HCT116 (cell line): ENCODE measurements around the gene CST1. TPM values are rescaled to one million over a fixed set of nuclear protein-coding genes. Genes with fewer than 3 reads are reported as not detected.
"Not testable (repeated sequence)": the region's sequence is repeated elsewhere in the genome, so short reads cannot be mapped to it uniquely, and the experiment has no call there.

ENCODE experiments used
- ATAC-seq: fragments of 200-7000 bp; cut with Tn5 transposase; 2 replicates; pipeline ENCODE4 v1.9.1; 2020; ENCODE audit warnings: mild to moderate bottlenecking, moderate library complexity
- BruUV-seq: library from RNA; stranded (reverse); fragments of 400-500 nt; replicated peaks from 2 replicates; lab custom pipeline; 2021; lab: Mats Ljungman, UMichigan
- CTCF ChIA-PET: fragments of 300-600 bp; sonication (Branson Sonifier 250); formaldehyde crosslinking; loops from one replicate; lab custom pipeline; 2021; ENCODE audit warnings: antibody characterized with exemption; lab: Charles Lee
- POLR2A ChIA-PET: fragments of 300-600, 350-600 bp; sonication (Branson Sonifier 250); formaldehyde crosslinking; loops from one replicate; lab custom pipeline; 2021; ENCODE audit warnings: antibody characterized with exemption; lab: Charles Lee
- RAD21 ChIA-PET, 2 experiments: fragments of 300-600 bp; sonication (Branson Sonifier 250); formaldehyde crosslinking; loops; one replicate each; lab custom pipeline; 2023; ENCODE audit warnings: low total read pairs in 2 of 2; ENCODE audit not compliant: uncharacterized antibody in 2 of 2, unreplicated experiment in 2 of 2, low non-redundant PET in 1 of 2; lab: Charles Lee
- DNase-seq: peaks from one replicate; pipeline ENCODE4 v3.0.0-alpha.2; 2010; ENCODE audit warnings: low read depth, low spot score
- H2AFZ ChIP-seq: fragments of 200-600 bp; shearing (Covaris generic), sonication (generic); 2 replicates; pipeline ENCODE4 v1.6.1; 2017; ENCODE audit warnings: low read depth, mixed run types, mixed read lengths, antibody characterized with exemption, low read length; ENCODE audit not compliant: poor library complexity, severe bottlenecking
- H3K27ac ChIP-seq: 2 replicates; pipeline ENCODE4 v1.5.1; 2012; ENCODE audit warnings: low read depth, low read length
- H3K27me3 ChIP-seq: fragments of 200-600 bp; sonication (generic); 2 replicates; pipeline ENCODE4 v1.6.1; 2016; ENCODE audit warnings: mixed run types, low read length, mixed read lengths; ENCODE audit not compliant: insufficient read depth
- H3K36me3 ChIP-seq, 2 experiments: fragments of 200-500 bp in 1 of 2; fragments of 200-600 bp in 1 of 2; sonication (Bioruptor generic) in 1 of 2; sonication (generic) in 1 of 2; 2 replicates each; pipeline versions ENCODE4 v1.5.1 to v1.6.1; 2014 to 2016; ENCODE audit warnings: low read length in 2 of 2, inconsistent platforms in 1 of 2, mixed read lengths in 1 of 2, mixed run types in 1 of 2; ENCODE audit not compliant: insufficient read depth in 2 of 2, control insufficient read depth in 1 of 2
- H3K4me1 ChIP-seq, 2 experiments: fragments of 200-600 bp in 1 of 2; sonication (generic) in 1 of 2; 2 replicates each; pipeline versions ENCODE4 v1.5.1 to v1.6.1; 2012 to 2017; ENCODE audit warnings: low read length in 2 of 2, inconsistent platforms in 1 of 2, mild to moderate bottlenecking in 1 of 2, mixed read lengths in 1 of 2, mixed run types in 1 of 2, moderate library complexity in 1 of 2; ENCODE audit not compliant: insufficient read depth in 2 of 2, control insufficient read depth in 1 of 2
- H3K4me2 ChIP-seq: fragments of 200-600 bp; sonication (generic); 2 replicates; pipeline ENCODE4 v1.6.1; 2017; ENCODE audit warnings: mixed run types, low read length, mixed read lengths
- H3K4me3 ChIP-seq, 2 experiments: fragments of 200-600 bp in 1 of 2; sonication (generic) in 1 of 2; replicated peaks in 1 of 2; 2 replicates each; pipeline ENCODE4 v1.5.1; 2011 to 2016; ENCODE audit warnings: low read length in 2 of 2, control low read depth in 1 of 2, low read depth in 1 of 2, mild to moderate bottlenecking in 1 of 2, mixed read lengths in 1 of 2, mixed run types in 1 of 2
- H3K79me2 ChIP-seq: fragments of 200-600 bp; sonication (generic); 2 replicates; pipeline ENCODE4 v1.6.1; 2017; ENCODE audit warnings: mild to moderate bottlenecking, mixed run types, low read length, moderate library complexity, mixed read lengths; ENCODE audit not compliant: insufficient read depth
- H3K9ac ChIP-seq: fragments of 200-600 bp; sonication (generic); 2 replicates; pipeline ENCODE4 v1.6.1; 2016; ENCODE audit warnings: low read length, mixed read lengths
- H3K9me2 ChIP-seq: fragments of 200-600 bp; sonication (generic), shearing (Covaris generic); 2 replicates; pipeline ENCODE4 v1.6.1; 2017; ENCODE audit warnings: mixed run types, mild to moderate bottlenecking, moderate library complexity; ENCODE audit not compliant: insufficient read depth
- H3K9me3 ChIP-seq, 2 experiments: fragments of 200-500 bp in 1 of 2; fragments of 200-600 bp in 1 of 2; sonication (Bioruptor generic) in 1 of 2; sonication (generic) in 1 of 2; 2 replicates each; pipeline ENCODE4 v1.6.1; 2014 to 2017; ENCODE audit warnings: low read length in 2 of 2, mixed read lengths in 2 of 2, inconsistent platforms in 1 of 2, low read depth in 1 of 2, mild to moderate bottlenecking in 1 of 2, mixed run types in 1 of 2, moderate library complexity in 1 of 2; ENCODE audit not compliant: control insufficient read depth in 1 of 2, insufficient read depth in 1 of 2
- H4K20me1 ChIP-seq: fragments of 200-600 bp; sonication (generic), shearing (Covaris generic); 2 replicates; pipeline ENCODE4 v1.6.1; 2017; ENCODE audit warnings: mixed run types, mild to moderate bottlenecking, moderate library complexity; ENCODE audit not compliant: insufficient read depth
- ATF3 ChIP-seq: IDR thresholded peaks from 2 replicates; pipeline ENCODE4 v1.6.1; 2012
- CEBPB ChIP-seq: IDR thresholded peaks from 2 replicates; pipeline ENCODE4 v1.6.1; 2012; ENCODE audit warnings: low read depth
- CTCF ChIP-seq, 3 experiments: fragments of 200-600 bp in 1 of 3; sonication (generic) in 1 of 3; IDR thresholded peaks in 2 of 3; conservative IDR thresholded peaks in 1 of 3; 2 replicates each; pipeline ENCODE4 v1.5.1; 2012 to 2017; ENCODE audit warnings: low read depth in 2 of 3, low read length in 2 of 3, antibody characterized with exemption in 1 of 3, borderline replicate concordance in 1 of 3, control low read depth in 1 of 3, mild to moderate bottlenecking in 1 of 3, mixed read lengths in 1 of 3, mixed run types in 1 of 3, moderate library complexity in 1 of 3; ENCODE audit not compliant: insufficient read depth in 1 of 3
- JUND ChIP-seq: IDR thresholded peaks from 2 replicates; pipeline ENCODE4 v1.6.1; 2012
- MAX ChIP-seq: IDR thresholded peaks from 2 replicates; pipeline ENCODE4 v1.6.1; 2012
- RAD21 ChIP-seq: IDR thresholded peaks from 2 replicates; pipeline ENCODE4 v1.6.1; 2012; ENCODE audit warnings: low read depth, mild to moderate bottlenecking
- SIN3A ChIP-seq: IDR thresholded peaks from 2 replicates; pipeline ENCODE4 v1.6.1; 2012; ENCODE audit warnings: low read depth
- intact Hi-C: fragments of 100-400 bp; cut with micrococcal nuclease; formaldehyde crosslinking; loops from 2 replicates; pipeline ENCODE4 v1.10.0; 2022
- total RNA-seq: library from RNA; stranded (reverse); gene quantifications from one replicate; pipeline ENCODE4 v1.2.1, GENCODE V29; 2021; ENCODE audit not compliant: unreplicated experiment

CST1 gene
- total RNA-seq, 1 experiment from 2014 or later, result not detected

- Histone ChIP-seq H3K4me1 (no peaks in the 10 kb centered on the region), H3K4me2 (no peak overlapping the region), H3K27me3 (peaks cover 17% of the 10 kb centered on the region; the same call in 1 of the 2 replicates), H4K20me1 (no peaks in the 10 kb centered on the region), H3K79me2 (no peaks in the 10 kb centered on the region), H3K9ac (no peak overlapping the region), H3K9me3 (no peaks in the 10 kb centered on the region), H3K36me3 (no peaks in the 10 kb centered on the region), H2AFZ (no peak overlapping the region), H3K27ac (no peak overlapping the region), H3K9me2 (no peaks in the 10 kb centered on the region), H3K4me3 (no peak overlapping the region)
- intact Hi-C loops, result no loop called here
- RAD21 ChIA-PET, result no interaction called here
- TF ChIP-seq JUND (no peak), SIN3A (no peak), MAX (no peak), CEBPB (no peak), RAD21 (no peak), ATF3 (no peak), CTCF (IDR thresholded peaks at IDR 0.05 in 2 of 3, conservative IDR thresholded peaks at IDR 0.05 in 1 of 3; ENCODE audit: borderline replicate concordance in 1 of 3, insufficient read depth in 1 of 3, low read depth in 2 of 3, low read length in 2 of 3) (no peak)
- DNase-seq (no peak), ATAC-seq (no peak)
- CTCF ChIA-PET, result no interaction called here
- POLR2A ChIA-PET, result no interaction called here
- BruUV-seq, result no TSS peak
Measured at GRCh38 chr20:23770384-23770783, 19.6 kb upstream of the CST1 start.

GRCh38 chr20:23768520-23768919 is 17.8 kb upstream of the CST1 start:
- POLR2A ChIA-PET, DNase-seq, CTCF ChIA-PET, H3K9me2 ChIP-seq, intact Hi-C loops, RAD21 ChIA-PET, H3K9ac ChIP-seq, H4K20me1 ChIP-seq, BruUV-seq, H3K4me3 ChIP-seq, H3K27ac ChIP-seq, H3K4me1 ChIP-seq, H3K9me3 ChIP-seq, H3K79me2 ChIP-seq, H3K36me3 ChIP-seq, H3K4me2 ChIP-seq, H2AFZ ChIP-seq, ATAC-seq: not testable (repeated sequence)
- H3K27me3 ChIP-seq, result peaks cover 24% of the 10 kb centered on the region; the same call in 1 of the 2 replicates
